GM12892 (cell line): Measurements from ENCODE around the gene POLD4.

Experiments
- POLR2A ChIP-seq: IDR thresholded peaks from 2 replicates; pipeline ENCODE4 v1.6.1; 2011; ENCODE audit warnings: low read depth, low read length, control low read depth
- POLR2AphosphoS5 ChIP-seq: IDR thresholded peaks from 2 replicates; pipeline ENCODE4 v1.6.1; 2011; ENCODE audit warnings: low read depth, low read length, control low read depth
- TAF1 ChIP-seq: IDR thresholded peaks from 2 replicates; pipeline ENCODE4 v1.6.1; 2011; ENCODE audit warnings: low read depth, mild to moderate bottlenecking, control low read depth, low read length, borderline replicate concordance

DNA sequence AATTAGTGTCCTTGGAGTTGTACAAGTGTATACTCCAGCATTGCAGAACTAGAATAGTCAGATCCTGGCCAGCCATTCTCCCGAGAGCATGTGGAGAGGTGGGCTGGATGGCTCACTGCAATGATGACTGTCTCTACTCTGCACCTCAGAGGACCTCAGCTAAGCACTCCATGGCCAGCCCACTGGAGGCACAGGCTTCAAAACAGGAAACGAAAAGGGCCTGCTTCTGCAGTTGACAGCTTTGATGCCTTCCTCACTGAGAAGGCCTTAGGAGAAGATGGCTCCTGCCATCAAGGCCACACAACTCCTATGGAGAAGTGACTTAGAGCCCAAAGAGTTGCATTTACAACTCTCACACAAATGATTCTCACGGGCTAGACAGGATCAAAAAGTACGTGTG is 9.1 kb downstream of the POLD4 start:
- TF ChIP-seq POLR2AphosphoS5, result no peak
- no peak for TF ChIP-seq POLR2A
- TF ChIP-seq TAF1, result no peak
